ENCODE results near the gene KLHL11. TPM values are rescaled to one million over a fixed set of nuclear protein-coding genes. Genes with fewer than 3 reads are reported as not detected.
"Not testable (repeated sequence)": the region's sequence is repeated elsewhere in the genome, so short reads cannot be mapped to it uniquely, and the experiment has no call there.

Gene KLHL11
- total RNA-seq, 1 experiment from 2014 or later: 25.6 TPM

DNA sequence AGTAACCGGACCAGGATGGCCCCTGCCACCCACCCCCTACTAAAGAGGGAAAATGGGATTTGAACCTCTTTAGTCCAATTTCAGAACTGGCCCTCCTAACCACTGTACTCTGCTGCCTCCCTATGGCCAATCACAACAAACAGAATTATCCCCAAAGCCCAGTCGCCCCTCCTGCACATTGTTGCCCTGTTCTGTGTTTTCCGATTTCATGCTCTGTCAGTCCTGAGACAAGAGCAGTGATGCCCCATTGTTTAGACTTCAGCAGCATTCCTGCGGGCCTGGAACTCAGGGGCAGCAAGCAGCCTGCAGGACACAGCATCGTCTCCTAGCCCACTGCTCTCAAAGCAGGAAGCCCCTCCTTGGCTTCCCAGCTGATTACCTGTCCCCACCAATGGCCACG lies 20.5 kb upstream of the KLHL11 start:
- no peak for TF ChIP-seq CTCF (IDR thresholded peaks at IDR 0.05; ENCODE audit: unreplicated experiment)
- no peaks in the 10 kb centered on the region for H3K27me3 Mint-ChIP-seq (ENCODE audit: unreplicated experiment)
- H3K36me3 Mint-ChIP-seq (ENCODE audit: insufficient read depth, unreplicated experiment): peaks cover 88% of the 10 kb centered on the region
- intact Hi-C loops (cut with micrococcal nuclease; ENCODE audit: unreplicated experiment): no loop called here
- H3K4me3 Mint-ChIP-seq (ENCODE audit: low read depth, unreplicated experiment): no peak overlapping the region
- H3K9me3 Mint-ChIP-seq (ENCODE audit: low read depth, unreplicated experiment): no peaks in the 10 kb centered on the region
- H3K4me1 Mint-ChIP-seq (ENCODE audit: low read depth, unreplicated experiment): no peaks in the 10 kb centered on the region
- no peak overlapping the region for H3K27ac Mint-ChIP-seq (ENCODE audit: unreplicated experiment)
- DNase-seq: no peak
- CTCF ChIA-PET: no interaction called here
- no TSS peak for BruUV-seq (replicated peaks)

DNA sequence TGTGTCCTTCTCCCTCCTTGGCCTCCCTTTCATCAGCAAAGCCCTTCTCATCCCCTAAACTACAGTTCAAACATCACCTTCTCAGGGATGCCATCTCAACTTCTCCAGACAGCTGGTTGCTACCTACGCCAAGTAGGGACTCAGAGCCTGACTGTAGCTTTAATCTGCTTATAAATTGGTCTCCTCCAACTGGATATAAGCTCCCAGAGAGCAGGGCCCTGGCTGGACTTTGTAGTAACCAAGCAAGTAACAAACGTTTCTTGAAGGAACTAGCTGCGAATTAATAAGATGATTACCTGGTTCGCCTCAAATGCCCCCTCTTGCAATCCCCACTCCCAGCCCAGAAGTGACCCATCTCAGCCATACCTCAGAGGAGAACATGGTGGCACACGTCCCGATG lies 17.5 kb upstream of the KLHL11 start:
- CTCF ChIA-PET: no interaction called here
- H3K27me3 Mint-ChIP-seq (ENCODE audit: unreplicated experiment): no peaks in the 10 kb centered on the region
- no TSS peak for BruUV-seq (replicated peaks)
- H3K9me3 Mint-ChIP-seq (ENCODE audit: low read depth, unreplicated experiment): no peaks in the 10 kb centered on the region
- DNase-seq: no peak
- H3K27ac Mint-ChIP-seq (ENCODE audit: unreplicated experiment): no peak overlapping the region
- no peak for TF ChIP-seq CTCF (IDR thresholded peaks at IDR 0.05; ENCODE audit: unreplicated experiment)
- no peak overlapping the region for H3K4me3 Mint-ChIP-seq (ENCODE audit: low read depth, unreplicated experiment)
- H3K4me1 Mint-ChIP-seq (ENCODE audit: low read depth, unreplicated experiment): no peaks in the 10 kb centered on the region
- H3K36me3 Mint-ChIP-seq (ENCODE audit: insufficient read depth, unreplicated experiment): peaks cover 89% of the 10 kb centered on the region
- intact Hi-C loops (cut with micrococcal nuclease; ENCODE audit: unreplicated experiment): no loop called here

DNA sequence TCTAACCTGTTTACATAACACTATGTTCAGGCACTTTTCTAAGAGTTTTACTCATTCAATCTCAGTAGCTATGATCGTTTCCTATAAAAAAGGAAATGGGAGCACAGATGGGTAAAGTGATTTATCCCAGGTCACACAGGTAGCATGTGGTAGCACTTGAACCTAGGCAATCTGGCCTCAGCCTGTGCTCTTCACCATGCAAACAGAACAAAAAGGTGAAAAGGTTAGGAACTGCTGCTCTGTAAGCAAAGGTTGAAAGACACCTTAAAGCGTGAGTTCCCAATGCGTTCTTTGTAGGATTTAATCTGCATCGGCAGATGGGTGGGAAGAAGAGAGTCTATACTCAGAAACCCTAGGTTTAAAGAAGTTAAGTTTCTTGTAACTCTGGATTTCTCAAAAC lies 14.9 kb upstream of the KLHL11 start:
- DNase-seq: no peak
- Mint-ChIP-seq H3K4me3 (ENCODE audit: low read depth, unreplicated experiment) (no peak overlapping the region), H3K36me3 (ENCODE audit: insufficient read depth, unreplicated experiment) (peaks cover 90% of the 10 kb centered on the region), H3K4me1 (ENCODE audit: low read depth, unreplicated experiment) (no peaks in the 10 kb centered on the region), H3K27me3 (ENCODE audit: unreplicated experiment) (no peaks in the 10 kb centered on the region), H3K27ac (ENCODE audit: unreplicated experiment) (no peak overlapping the region), H3K9me3 (ENCODE audit: low read depth, unreplicated experiment) (no peaks in the 10 kb centered on the region)
- intact Hi-C loops (cut with micrococcal nuclease; ENCODE audit: unreplicated experiment): no loop called here
- BruUV-seq (replicated peaks): no TSS peak
- no peak for TF ChIP-seq CTCF (IDR thresholded peaks at IDR 0.05; ENCODE audit: unreplicated experiment)
- CTCF ChIA-PET: no interaction called here

DNA sequence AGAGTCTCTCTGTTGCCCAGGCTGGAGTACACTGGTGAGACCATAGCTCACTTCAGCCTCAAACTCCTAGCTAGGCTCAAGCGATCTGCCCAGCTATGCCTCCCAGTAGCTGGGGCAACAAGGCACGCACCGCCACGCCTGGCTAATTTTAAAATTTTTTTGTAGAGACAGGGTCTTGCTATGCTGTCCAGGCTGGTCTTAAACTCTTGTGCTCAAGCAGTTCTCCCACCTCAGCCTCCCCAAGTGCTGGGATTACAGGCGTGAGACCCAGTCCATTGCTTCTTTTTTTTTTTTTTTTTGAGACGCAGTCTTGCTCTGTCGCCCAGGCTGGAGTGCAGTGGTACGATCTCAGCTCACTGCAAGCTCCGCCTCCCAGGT lies 9.1 kb upstream of the KLHL11 start:
- H3K27me3 Mint-ChIP-seq (ENCODE audit: unreplicated experiment); intact Hi-C loops (cut with micrococcal nuclease; ENCODE audit: unreplicated experiment); H3K4me3 Mint-ChIP-seq (ENCODE audit: low read depth, unreplicated experiment); BruUV-seq (replicated peaks); CTCF ChIA-PET; H3K9me3 Mint-ChIP-seq (ENCODE audit: low read depth, unreplicated experiment); H3K27ac Mint-ChIP-seq (ENCODE audit: unreplicated experiment); H3K4me1 Mint-ChIP-seq (ENCODE audit: low read depth, unreplicated experiment); DNase-seq: not testable (repeated sequence)
- H3K36me3 Mint-ChIP-seq (ENCODE audit: insufficient read depth, unreplicated experiment): peaks cover 93% of the 10 kb centered on the region

GRCh38 chr17:41873559-41874292 lies 8.5 kb upstream of the KLHL11 start:
- BruUV-seq (replicated peaks): no TSS peak
- H3K36me3 Mint-ChIP-seq (ENCODE audit: insufficient read depth, unreplicated experiment): peaks cover 96% of the 10 kb centered on the region
- intact Hi-C loops (cut with micrococcal nuclease; ENCODE audit: unreplicated experiment): no loop called here
- no peaks in the 10 kb centered on the region for H3K4me1 Mint-ChIP-seq (ENCODE audit: low read depth, unreplicated experiment)
- no peak overlapping the region for H3K4me3 Mint-ChIP-seq (ENCODE audit: low read depth, unreplicated experiment)
- CTCF ChIA-PET: interaction anchor here (0.6 kb wide), 1 partner anchor 264 kb away, joined by 3 read pairs; no protein-coding TSS in a partner anchor
- no peaks in the 10 kb centered on the region for H3K27me3 Mint-ChIP-seq (ENCODE audit: unreplicated experiment)
- H3K27ac Mint-ChIP-seq (ENCODE audit: unreplicated experiment): no peak overlapping the region
- DNase-seq: no peak
- H3K9me3 Mint-ChIP-seq (ENCODE audit: low read depth, unreplicated experiment): no peaks in the 10 kb centered on the region
- TF ChIP-seq CTCF (IDR thresholded peaks at IDR 0.05; ENCODE audit: unreplicated experiment): no peak
